ENCODE results near the gene SYT7. TPM values are rescaled to one million over a fixed set of nuclear protein-coding genes. Genes with fewer than 3 reads are reported as not detected.

Gene SYT7
- total RNA-seq, 4 donors from 2014 or later, result 1.5 to 7.5 (median 5.1) TPM

DNA sequence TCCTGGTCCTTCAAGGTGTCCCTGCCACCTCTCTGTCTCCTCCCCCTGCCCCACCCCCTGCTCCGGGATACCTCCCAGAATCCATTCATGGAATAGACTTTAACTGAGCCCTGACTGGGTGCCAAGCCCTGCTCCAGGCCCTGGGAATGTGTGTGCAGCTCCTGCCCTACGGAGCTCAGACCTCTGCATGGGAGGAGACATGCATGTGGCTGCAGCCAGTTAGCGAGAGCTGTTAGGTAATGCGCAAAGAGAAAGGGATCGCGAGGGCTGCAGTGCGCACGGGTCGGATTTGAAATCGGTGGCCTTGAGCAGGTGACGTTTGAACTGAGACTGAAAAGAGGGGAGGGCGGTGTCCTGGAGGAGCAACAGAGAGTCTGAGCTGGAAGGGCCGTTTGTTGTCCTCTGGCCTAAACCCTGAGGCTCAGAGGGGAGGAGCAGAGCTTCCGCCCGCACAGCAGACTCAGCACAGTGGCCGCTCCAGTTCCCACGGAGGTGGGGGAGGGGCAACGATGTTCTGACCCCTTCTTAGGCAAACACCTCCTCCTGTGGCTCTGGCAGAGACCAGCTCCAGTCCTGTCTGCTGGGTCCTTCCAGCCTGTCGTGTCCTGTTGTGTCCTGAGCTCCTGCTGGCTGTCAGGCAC, 92.1 kb downstream of the SYT7 start:
- DNase-seq (ENCODE audit: low spot score in 2 of 2), result no peak
- no peak overlapping the region for H3K4me3 ChIP-seq (ENCODE audit: low read depth, poor library complexity, severe bottlenecking)
- intact Hi-C loops (cut with DNase I; ENCODE audit: low total_unique reads), result no loop called here
- WGBS, 2 donors, result 31 to 34% methylated on average over 19 of the region's 19 CpGs
- TF ChIP-seq, protein P1, sequence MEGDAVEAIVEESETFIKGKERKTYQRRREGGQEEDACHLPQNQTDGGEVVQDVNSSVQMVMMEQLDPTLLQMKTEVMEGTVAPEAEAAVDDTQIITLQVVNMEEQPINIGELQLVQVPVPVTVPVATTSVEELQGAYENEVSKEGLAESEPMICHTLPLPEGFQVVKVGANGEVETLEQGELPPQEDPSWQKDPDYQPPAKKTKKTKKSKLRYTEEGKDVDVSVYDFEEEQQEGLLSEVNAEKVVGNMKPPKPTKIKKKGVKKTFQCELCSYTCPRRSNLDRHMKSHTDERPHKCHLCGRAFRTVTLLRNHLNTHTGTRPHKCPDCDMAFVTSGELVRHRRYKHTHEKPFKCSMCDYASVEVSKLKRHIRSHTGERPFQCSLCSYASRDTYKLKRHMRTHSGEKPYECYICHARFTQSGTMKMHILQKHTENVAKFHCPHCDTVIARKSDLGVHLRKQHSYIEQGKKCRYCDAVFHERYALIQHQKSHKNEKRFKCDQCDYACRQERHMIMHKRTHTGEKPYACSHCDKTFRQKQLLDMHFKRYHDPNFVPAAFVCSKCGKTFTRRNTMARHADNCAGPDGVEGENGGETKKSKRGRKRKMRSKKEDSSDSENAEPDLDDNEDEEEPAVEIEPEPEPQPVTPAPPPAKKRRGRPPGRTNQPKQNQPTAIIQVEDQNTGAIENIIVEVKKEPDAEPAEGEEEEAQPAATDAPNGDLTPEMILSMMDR (IDR thresholded peaks at IDR 0.05), result no peak

DNA sequence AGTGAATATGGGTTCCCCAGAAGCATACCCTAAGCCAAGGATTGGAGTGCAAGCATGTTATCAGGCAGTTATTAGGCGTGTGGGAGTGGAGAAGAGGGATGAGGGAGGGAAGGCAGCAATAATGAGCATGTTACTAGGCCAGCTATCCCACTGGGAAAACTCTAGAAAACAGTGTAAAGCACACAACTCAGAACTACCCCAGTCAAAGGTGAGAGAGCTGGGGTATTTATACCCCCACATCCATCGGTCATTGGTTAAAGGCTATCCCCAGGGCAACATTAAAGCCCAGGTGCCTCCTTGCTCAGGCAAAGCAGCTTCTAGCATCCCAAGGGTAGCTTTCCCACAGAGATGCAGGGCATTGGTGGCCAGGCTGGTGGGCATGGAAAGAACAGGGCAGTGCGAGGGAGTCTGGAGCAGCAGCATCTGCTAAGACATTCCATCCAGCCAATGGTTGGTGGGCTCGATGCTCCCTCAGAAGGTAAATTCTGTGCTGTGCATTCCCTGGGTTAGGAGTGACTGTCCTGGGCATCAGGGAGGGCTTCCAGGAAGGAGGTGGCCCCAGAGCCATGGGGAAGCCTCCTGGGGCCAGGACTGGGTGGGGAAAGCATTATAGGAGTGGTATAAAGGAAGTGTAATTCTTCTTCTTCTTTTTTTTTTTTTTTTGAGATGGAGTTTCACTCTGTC, 93.4 kb downstream of the SYT7 start:
- no peak for DNase-seq (ENCODE audit: low spot score in 2 of 2)
- 85 to 93% methylated on average over 4 of the region's 4 CpGs for WGBS, 2 donors
- TF ChIP-seq, protein P1 (IDR thresholded peaks at IDR 0.05), result no peak
- TF ChIP-seq POLR2A (IDR thresholded peaks at IDR 0.05), result no peak
- no peak overlapping the region for H3K4me3 ChIP-seq (ENCODE audit: low read depth, poor library complexity, severe bottlenecking)
- intact Hi-C loops (cut with DNase I; ENCODE audit: low total_unique reads), result no loop called here

GRCh38 chr11:61486779-61487178, 94.1 kb downstream of the SYT7 start:
- TF ChIP-seq, protein P1 (IDR thresholded peaks at IDR 0.05), result no peak
- TF ChIP-seq POLR2A (IDR thresholded peaks at IDR 0.05), result no peak
- WGBS, 2 donors, result 85 to 86% methylated on average over 5 of the region's 5 CpGs
- H3K4me3 ChIP-seq (ENCODE audit: low read depth, poor library complexity, severe bottlenecking), result no peak overlapping the region
- no peak for DNase-seq (ENCODE audit: low spot score in 2 of 2)
- intact Hi-C loops (cut with DNase I; ENCODE audit: low total_unique reads), result no loop called here

GRCh38 chr11:61486011-61486620, 94.8 kb downstream of the SYT7 start:
- TF ChIP-seq POLR2A (IDR thresholded peaks at IDR 0.05), result no peak
- TF ChIP-seq, protein P1 (IDR thresholded peaks at IDR 0.05), result no peak
- no peak overlapping the region for H3K4me3 ChIP-seq (ENCODE audit: low read depth, poor library complexity, severe bottlenecking)
- 89 to 93% methylated on average over 6 of the region's 6 CpGs for WGBS, 2 donors
- intact Hi-C loops (cut with DNase I; ENCODE audit: low total_unique reads), result no loop called here
- DNase-seq (ENCODE audit: low spot score in 2 of 2), result no peak

GRCh38 chr11:61485080-61485479, 95.8 kb downstream of the SYT7 start:
- TF ChIP-seq, protein P1 (IDR thresholded peaks at IDR 0.05), result no peak
- intact Hi-C loops (cut with DNase I; ENCODE audit: low total_unique reads), result no loop called here
- no peak overlapping the region for H3K4me3 ChIP-seq (ENCODE audit: low read depth, poor library complexity, severe bottlenecking)
- DNase-seq (ENCODE audit: low spot score in 2 of 2), result no peak
- WGBS, 2 donors, result 91 to 93% methylated on average over 11 of the region's 11 CpGs

All from lower leg skin (tissue), 4 donors.